A549 (cell line): ENCODE measurements around the gene STXBP4. TPM values are rescaled to one million over a fixed set of nuclear protein-coding genes. Genes with fewer than 3 reads are reported as not detected.

ENCODE experiments used
- ATAC-seq, 2 experiments: fragments of 200-7000 bp in 1 of 2; fragments of >200 bp in 1 of 2; cut with Nextera tagmentation in 1 of 2; cut with Tn5 transposase in 1 of 2; 3 replicates each; pipeline versions ENCODE4 v1.8.0 to v1.9.1; 2018 to 2020; ENCODE audit warnings: mild to moderate bottlenecking in 1 of 2, moderate library complexity in 1 of 2
- CTCF ChIA-PET: fragments of 300-600 bp; sonication (Branson Sonifier 250); formaldehyde crosslinking; extraction: SDS; loops from one replicate; lab custom pipeline; 2021; ENCODE audit warnings: antibody characterized with exemption, inconsistent platforms; lab: Yijun Ruan, JAX
- POLR2A ChIA-PET: fragments of 350-600 bp; formaldehyde crosslinking; extraction: SDS; loops from one replicate; lab custom pipeline; 2021; ENCODE audit warnings: antibody characterized with exemption, inconsistent platforms; lab: Yijun Ruan, JAX
- DNase-seq, 2 experiments: peaks; one replicate each; pipeline versions ENCODE4 v3.0.0 to v3.0.0-alpha.2; 2011 to 2016; ENCODE audit warnings: low read depth in 1 of 2, low spot score in 1 of 2
- FAIRE-seq: peaks from 2 replicates; lab custom pipeline; 2011; peaks lifted over from hg19 to GRCh38; lab: Jason Lieb, UNC
- H3K27ac ChIP-seq, 2 experiments: fragments of >200 bp; sonication (Bioruptor Twin); formaldehyde crosslinking; 3 replicates each; pipeline ENCODE4 v1.5.1; 2016 to 2017
- H3K4me1 ChIP-seq: fragments of >200 bp; sonication (Bioruptor Twin); formaldehyde crosslinking; 3 replicates; pipeline ENCODE4 v1.6.1; 2016
- H3K4me2 ChIP-seq: fragments of >200 bp; sonication (Bioruptor Twin); formaldehyde crosslinking; 3 replicates; pipeline ENCODE4 v1.6.1; 2016
- H3K4me3 ChIP-seq: fragments of >200 bp; sonication (Bioruptor Twin); formaldehyde crosslinking; 3 replicates; pipeline ENCODE4 v1.5.1; 2016
- H3K9me3 ChIP-seq: fragments of >200 bp; sonication (Bioruptor Twin); formaldehyde crosslinking; 3 replicates; pipeline ENCODE4 v1.6.1; 2016
- BHLHE40 ChIP-seq: IDR thresholded peaks from 2 replicates; pipeline ENCODE4 v1.6.1; 2012; ENCODE audit warnings: low read depth, low read length, inconsistent platforms
- ESRRA ChIP-seq: fragments of 150-350 bp; IDR thresholded peaks from 2 replicates; pipeline ENCODE4 v1.6.1; 2014; ENCODE audit warnings: mild to moderate bottlenecking, low read length, borderline replicate concordance
- FOSB ChIP-seq: fragments of 250-450 bp; sonication (Bioruptor Pico); IDR thresholded peaks from 2 replicates; pipeline ENCODE4 v1.5.0; 2020; ENCODE audit warnings: mild to moderate bottlenecking, moderate library complexity
- FOXS1 ChIP-seq: fragments of 250-450 bp; sonication (Bioruptor Pico); IDR thresholded peaks from 2 replicates; pipeline ENCODE4 v1.5.0; 2020; ENCODE audit warnings: mild to moderate bottlenecking, moderate library complexity
- GATA3 ChIP-seq: IDR thresholded peaks from 2 replicates; pipeline ENCODE4 v1.6.1; 2012; ENCODE audit warnings: borderline replicate concordance
- HOXA7 ChIP-seq: fragments of 250-450 bp; sonication (Bioruptor Pico); IDR thresholded peaks from 2 replicates; pipeline ENCODE4 v1.5.0; 2020; ENCODE audit warnings: mild to moderate bottlenecking, moderate library complexity
- JUN ChIP-seq, 2 experiments: fragments of >200 bp; sonication (Bioruptor Twin); formaldehyde crosslinking; IDR thresholded peaks; 2 replicates in 1 of 2; 3 replicates in 1 of 2; pipeline ENCODE4 v1.6.1; 2016 to 2017
- KDM1A ChIP-seq: fragments of 200-600 bp; sonication (generic); IDR thresholded peaks from 2 replicates; pipeline ENCODE4 v1.6.1; 2016; ENCODE audit warnings: low read depth, mild to moderate bottlenecking
- KDM5A ChIP-seq: fragments of 200-600 bp; sonication (generic); IDR thresholded peaks from 2 replicates; pipeline ENCODE4 v1.6.1; 2016; ENCODE audit warnings: antibody characterized with exemption, mild to moderate bottlenecking
- MYC ChIP-seq: IDR thresholded peaks from 2 replicates; pipeline ENCODE4 v1.6.1; 2012; ENCODE audit warnings: mild to moderate bottlenecking, inconsistent platforms, low read length, improper control_type of control experiment, borderline replicate concordance
- NFE2L2 ChIP-seq: fragments of 150-350 bp; conservative IDR thresholded peaks from 2 replicates; pipeline ENCODE4 v1.6.1; 2014; ENCODE audit warnings: low read length
- NPAS2 ChIP-seq: fragments of 250-450 bp; sonication (Bioruptor Pico); IDR thresholded peaks from 2 replicates; pipeline ENCODE4 v1.8.0; 2022; ENCODE audit warnings: mild to moderate bottlenecking, moderate library complexity, borderline replicate concordance
- PHF8 ChIP-seq: fragments of 200-600 bp; sonication (generic); IDR thresholded peaks from 2 replicates; pipeline ENCODE4 v1.6.1; 2016; ENCODE audit warnings: low read depth, mild to moderate bottlenecking, antibody characterized with exemption, moderate library complexity, borderline replicate concordance
- POLR2A ChIP-seq: IDR thresholded peaks from 2 replicates; pipeline ENCODE4 v1.6.1; 2012; ENCODE audit warnings: mild to moderate bottlenecking, low read length
- RAD21 ChIP-seq, 2 experiments: fragments of >200 bp in 1 of 2; sonication (Bioruptor Twin) in 1 of 2; formaldehyde crosslinking in 1 of 2; IDR thresholded peaks in 1 of 2; conservative IDR thresholded peaks in 1 of 2; 2 replicates in 1 of 2; 3 replicates in 1 of 2; pipeline ENCODE4 v1.6.1; 2012 to 2018; ENCODE audit warnings: inconsistent platforms in 1 of 2
- RNF2 ChIP-seq: fragments of 200-600 bp; sonication (generic); IDR thresholded peaks from 2 replicates; pipeline ENCODE4 v1.6.1; 2016; ENCODE audit warnings: low read depth, mild to moderate bottlenecking, antibody characterized with exemption, moderate library complexity, borderline replicate concordance
- SMC3 ChIP-seq: fragments of >200 bp; sonication (Bioruptor Twin); formaldehyde crosslinking; IDR thresholded peaks from 3 replicates; pipeline ENCODE4 v1.6.1; 2018; ENCODE audit warnings: inconsistent platforms
- TFCP2L1 ChIP-seq: fragments of 250-450 bp; sonication (Bioruptor Pico); IDR thresholded peaks from 2 replicates; pipeline ENCODE4 v1.5.0; 2021; ENCODE audit warnings: mild to moderate bottlenecking
- TP53 ChIP-seq: fragments of 250-450 bp; sonication (Bioruptor Pico); IDR thresholded peaks from 2 replicates; pipeline ENCODE4 v1.5.0; 2021; ENCODE audit warnings: mild to moderate bottlenecking, moderate library complexity
- ZNF302 ChIP-seq: fragments of 250-450 bp; sonication (Bioruptor Pico); IDR thresholded peaks from 2 replicates; pipeline ENCODE4 v1.9.0; 2021; ENCODE audit warnings: inconsistent platforms, mild to moderate bottlenecking, moderate library complexity
- ZSCAN20 ChIP-seq: fragments of 250-450 bp; sonication (Bioruptor Pico); IDR thresholded peaks from 2 replicates; pipeline ENCODE4 v1.8.0; 2022; ENCODE audit warnings: mild to moderate bottlenecking, moderate library complexity
- WGBS: methylation state at CpG from one replicate; pipeline ENCODE4 v1.1.6; 2017; ENCODE audit errors: missing lambda C conversion rate; 5-methylcytosine and 5-hydroxymethylcytosine counted together
- polyA plus RNA-seq, 4 experiments: library from polyadenylated mRNA; depleted of rRNA in 3 of 4; stranded (reverse); fragments of >200 nt; fragmentation: RNase III in 1 of 4; extraction: RNeasy Plus Mini Kit Qiagen cat#74134 plus additional on column Dnase treatment in 1 of 4; gene quantifications; 2 replicates in 3 of 4; 3 replicates in 1 of 4; pipeline ENCODE4 v1.2.3, GENCODE V29; 2011 to 2017
- TF ChIP-seq, protein P1 (sequence below): fragments of >200 bp; sonication (Bioruptor Twin); formaldehyde crosslinking; IDR thresholded peaks from 3 replicates; pipeline ENCODE4 v1.6.1; 2016
- TF ChIP-seq, protein P2 (sequence below): fragments of 200-600 bp; sonication (generic); IDR thresholded peaks from 2 replicates; pipeline ENCODE4 v1.6.1; 2016; ENCODE audit warnings: antibody characterized with exemption, mild to moderate bottlenecking, moderate library complexity
- TF ChIP-seq, protein P3 (sequence below): fragments of 250-450 bp; sonication (Bioruptor Pico); IDR thresholded peaks from 2 replicates; pipeline ENCODE4 v1.5.0; 2020; ENCODE audit warnings: low read depth, mild to moderate bottlenecking, moderate library complexity

STXBP4 gene
- polyA plus RNA-seq, 2 of the 4 experiments (the other 2 are of a cell fraction), result 9.0 to 16.0 TPM

DNA sequence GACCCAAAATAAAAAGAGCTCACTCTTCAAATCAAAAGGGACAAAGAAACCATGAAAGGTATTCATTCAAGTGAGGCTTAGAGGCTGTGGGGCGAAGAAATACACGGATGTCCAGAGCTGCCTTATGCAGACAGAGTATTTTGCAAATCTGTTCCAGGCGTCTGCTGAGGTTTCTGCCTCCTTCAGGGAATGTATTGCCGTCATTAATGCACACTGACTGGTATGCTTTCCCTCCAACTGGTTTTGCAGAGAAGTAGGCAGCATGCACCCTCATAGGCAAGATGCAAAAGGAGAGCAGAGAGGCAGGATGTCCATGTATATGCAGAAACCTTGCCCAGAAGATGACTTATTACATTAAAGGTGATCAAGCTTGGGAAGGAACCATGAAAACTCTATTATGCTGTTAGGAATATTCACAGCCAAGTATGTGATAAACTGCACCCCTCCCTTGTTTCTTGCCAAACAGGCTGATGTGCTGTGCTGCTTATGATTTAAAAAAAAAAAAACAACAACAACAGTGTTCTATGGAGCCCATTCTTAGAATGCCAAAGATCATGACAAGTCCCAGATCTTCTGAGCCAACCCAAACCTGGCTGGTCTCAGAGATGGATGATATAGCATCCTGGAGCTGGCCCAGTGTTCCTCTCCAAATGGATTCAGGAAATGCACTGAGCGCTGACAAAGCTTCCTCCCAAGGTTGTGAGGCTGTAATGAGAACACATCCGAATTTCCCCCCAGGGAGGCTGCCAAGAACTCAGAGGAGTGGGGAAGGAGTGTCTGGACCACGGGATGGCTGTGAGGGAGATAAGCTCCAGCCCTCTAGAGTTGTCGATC lies 218.6 kb downstream of the STXBP4 start:
- CTCF ChIA-PET, result interaction anchor here (0.6 to 1.4 kb wide), 4 partner anchors 9 to 1672 kb away, joined by 3 to 4 read pairs (median 3); no protein-coding TSS in a partner anchor
- TF ChIP-seq, protein P1, sequence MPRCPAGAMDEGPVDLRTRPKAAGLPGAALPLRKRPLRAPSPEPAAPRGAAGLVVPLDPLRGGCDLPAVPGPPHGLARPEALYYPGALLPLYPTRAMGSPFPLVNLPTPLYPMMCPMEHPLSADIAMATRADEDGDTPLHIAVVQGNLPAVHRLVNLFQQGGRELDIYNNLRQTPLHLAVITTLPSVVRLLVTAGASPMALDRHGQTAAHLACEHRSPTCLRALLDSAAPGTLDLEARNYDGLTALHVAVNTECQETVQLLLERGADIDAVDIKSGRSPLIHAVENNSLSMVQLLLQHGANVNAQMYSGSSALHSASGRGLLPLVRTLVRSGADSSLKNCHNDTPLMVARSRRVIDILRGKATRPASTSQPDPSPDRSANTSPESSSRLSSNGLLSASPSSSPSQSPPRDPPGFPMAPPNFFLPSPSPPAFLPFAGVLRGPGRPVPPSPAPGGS, result no peak
- TF ChIP-seq, protein P2, sequence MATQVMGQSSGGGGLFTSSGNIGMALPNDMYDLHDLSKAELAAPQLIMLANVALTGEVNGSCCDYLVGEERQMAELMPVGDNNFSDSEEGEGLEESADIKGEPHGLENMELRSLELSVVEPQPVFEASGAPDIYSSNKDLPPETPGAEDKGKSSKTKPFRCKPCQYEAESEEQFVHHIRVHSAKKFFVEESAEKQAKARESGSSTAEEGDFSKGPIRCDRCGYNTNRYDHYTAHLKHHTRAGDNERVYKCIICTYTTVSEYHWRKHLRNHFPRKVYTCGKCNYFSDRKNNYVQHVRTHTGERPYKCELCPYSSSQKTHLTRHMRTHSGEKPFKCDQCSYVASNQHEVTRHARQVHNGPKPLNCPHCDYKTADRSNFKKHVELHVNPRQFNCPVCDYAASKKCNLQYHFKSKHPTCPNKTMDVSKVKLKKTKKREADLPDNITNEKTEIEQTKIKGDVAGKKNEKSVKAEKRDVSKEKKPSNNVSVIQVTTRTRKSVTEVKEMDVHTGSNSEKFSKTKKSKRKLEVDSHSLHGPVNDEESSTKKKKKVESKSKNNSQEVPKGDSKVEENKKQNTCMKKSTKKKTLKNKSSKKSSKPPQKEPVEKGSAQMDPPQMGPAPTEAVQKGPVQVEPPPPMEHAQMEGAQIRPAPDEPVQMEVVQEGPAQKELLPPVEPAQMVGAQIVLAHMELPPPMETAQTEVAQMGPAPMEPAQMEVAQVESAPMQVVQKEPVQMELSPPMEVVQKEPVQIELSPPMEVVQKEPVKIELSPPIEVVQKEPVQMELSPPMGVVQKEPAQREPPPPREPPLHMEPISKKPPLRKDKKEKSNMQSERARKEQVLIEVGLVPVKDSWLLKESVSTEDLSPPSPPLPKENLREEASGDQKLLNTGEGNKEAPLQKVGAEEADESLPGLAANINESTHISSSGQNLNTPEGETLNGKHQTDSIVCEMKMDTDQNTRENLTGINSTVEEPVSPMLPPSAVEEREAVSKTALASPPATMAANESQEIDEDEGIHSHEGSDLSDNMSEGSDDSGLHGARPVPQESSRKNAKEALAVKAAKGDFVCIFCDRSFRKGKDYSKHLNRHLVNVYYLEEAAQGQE, result no peak
- TF ChIP-seq POLR2A (no peak), PHF8 (no peak), ESRRA (no peak), KDM5A (no peak), NFE2L2 (no peak), BHLHE40 (no peak), FOSB (CRISPR knock-in tag) (no peak)
- whole genome bisulfite sequencing, result 54% methylated on average over 8 of the region's 8 CpGs
- ATAC-seq, result no peak
- Histone ChIP-seq H3K4me1 (no peaks in the 10 kb centered on the region), H3K4me3 (no peak overlapping the region), H3K27ac (no peak overlapping the region), H3K4me2 (no peak overlapping the region), H3K9me3 (no peaks in the 10 kb centered on the region)
- POLR2A ChIA-PET, result no interaction called here
- FAIRE-seq, result no peak
- no peak for DNase-seq

DNA sequence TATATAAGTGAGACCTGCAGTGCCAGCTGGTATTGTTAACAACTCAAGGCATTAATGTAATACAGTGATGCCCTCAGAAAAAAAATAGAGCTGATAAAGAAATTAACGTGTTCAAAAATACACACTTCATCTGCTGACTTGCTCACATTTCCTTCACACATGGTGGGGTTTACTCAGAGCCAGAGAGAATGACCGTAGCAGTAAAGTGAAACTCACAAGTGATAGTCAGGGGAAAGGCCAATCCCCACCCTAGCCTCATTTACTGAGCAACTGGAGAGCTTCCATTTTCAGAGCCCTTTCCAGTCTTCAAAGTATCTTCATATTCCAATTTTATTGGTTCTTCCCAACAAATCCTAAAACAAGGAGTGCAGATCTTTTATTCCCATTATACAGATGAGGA lies 222.2 kb downstream of the STXBP4 start:
- POLR2A ChIA-PET, result no interaction called here
- Histone ChIP-seq H3K4me3 (no peak overlapping the region), H3K4me1 (no peaks in the 10 kb centered on the region), H3K4me2 (no peak overlapping the region), H3K9me3 (no peaks in the 10 kb centered on the region), H3K27ac (no peak overlapping the region)
- 36% methylated on average over 2 of the region's 2 CpGs for WGBS
- TF ChIP-seq RAD21 (conservative IDR thresholded peaks at IDR 0.05 in 1 of 2, IDR thresholded peaks at IDR 0.05 in 1 of 2) (no peak), SMC3 (no peak), ZNF302 (CRISPR knock-in tag) (no peak), TP53 (CRISPR knock-in tag) (no peak), HOXA7 (CRISPR knock-in tag) (no peak), MYC (no peak), ZSCAN20 (no peak), KDM1A (no peak), JUN (IDR thresholded peaks at IDR 0.05) (no peak), GATA3 (no peak), NPAS2 (CRISPR knock-in tag) (no peak), TFCP2L1 (CRISPR knock-in tag) (no peak), FOXS1 (CRISPR knock-in tag) (no peak), FOSB (CRISPR knock-in tag) (no peak), RNF2 (no peak)
- TF ChIP-seq, protein P2, result no peak
- TF ChIP-seq, protein P3, sequence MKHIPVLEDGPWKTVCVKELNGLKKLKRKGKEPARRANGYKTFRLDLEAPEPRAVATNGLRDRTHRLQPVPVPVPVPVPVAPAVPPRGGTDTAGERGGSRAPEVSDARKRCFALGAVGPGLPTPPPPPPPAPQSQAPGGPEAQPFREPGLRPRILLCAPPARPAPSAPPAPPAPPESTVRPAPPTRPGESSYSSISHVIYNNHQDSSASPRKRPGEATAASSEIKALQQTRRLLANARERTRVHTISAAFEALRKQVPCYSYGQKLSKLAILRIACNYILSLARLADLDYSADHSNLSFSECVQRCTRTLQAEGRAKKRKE, result no peak
- TF ChIP-seq, protein P1, result no peak
- TF ChIP-seq, all 56 proteins: peak for 0
- FAIRE-seq, result no peak
- DNase-seq, result no peak
- CTCF ChIA-PET, result no interaction called here
- ATAC-seq, result no peak
